ENCODE data around the gene LEPROT.

LEPROT gene

GRCh38 chr1:65479554-65480204, 59.2 kb downstream of the LEPROT start:
- no peaks in the 10 kb centered on the region for H3K9me3 ChIP-seq (ENCODE audit: control insufficient read depth, insufficient read depth, low read depth, low read length)
- POLR2A ChIA-PET: interaction anchor here (0.6 kb wide), 1 partner anchor 58 kb away, joined by 4 read pairs; no protein-coding TSS in a partner anchor
- CTCF ChIA-PET: interaction anchor here (0.5 to 0.9 kb wide), 5 partner anchors 20 to 243 kb away, joined by 3 to 7 read pairs (median 3); no protein-coding TSS in a partner anchor
- H3K36me3 ChIP-seq (ENCODE audit: control insufficient read depth in 2 of 2, insufficient read depth in 1 of 2, low read length in 2 of 2): no peaks in the 10 kb centered on the region
- TF ChIP-seq ZNF624 (tag by site-specific recombination; IDR thresholded peaks at IDR 0.05) (no peak), ZNF366 (tag by site-specific recombination; conservative IDR thresholded peaks at IDR 0.05) (no peak), ZNF423 (tag by site-specific recombination; IDR thresholded peaks at IDR 0.05) (no peak), GFI1B (tag by site-specific recombination; IDR thresholded peaks at IDR 0.05) (no peak), ZNF274 (IDR thresholded peaks at IDR 0.05; ENCODE audit: low read length) (no peak), ZNF274 (tag by site-specific recombination; IDR thresholded peaks at IDR 0.05; ENCODE audit: borderline replicate concordance) (no peak), ZNF510 (tag by site-specific recombination; IDR thresholded peaks at IDR 0.05; ENCODE audit: insufficient replicate concordance) (no peak), ZNF792 (tag by site-specific recombination; IDR thresholded peaks at IDR 0.05) (no peak), ZNF292 (tag by site-specific recombination; IDR thresholded peaks at IDR 0.05; ENCODE audit: borderline replicate concordance, low read depth) (no peak), ZNF747 (tag by site-specific recombination; IDR thresholded peaks at IDR 0.05) (no peak)
- TF ChIP-seq, protein P1, sequence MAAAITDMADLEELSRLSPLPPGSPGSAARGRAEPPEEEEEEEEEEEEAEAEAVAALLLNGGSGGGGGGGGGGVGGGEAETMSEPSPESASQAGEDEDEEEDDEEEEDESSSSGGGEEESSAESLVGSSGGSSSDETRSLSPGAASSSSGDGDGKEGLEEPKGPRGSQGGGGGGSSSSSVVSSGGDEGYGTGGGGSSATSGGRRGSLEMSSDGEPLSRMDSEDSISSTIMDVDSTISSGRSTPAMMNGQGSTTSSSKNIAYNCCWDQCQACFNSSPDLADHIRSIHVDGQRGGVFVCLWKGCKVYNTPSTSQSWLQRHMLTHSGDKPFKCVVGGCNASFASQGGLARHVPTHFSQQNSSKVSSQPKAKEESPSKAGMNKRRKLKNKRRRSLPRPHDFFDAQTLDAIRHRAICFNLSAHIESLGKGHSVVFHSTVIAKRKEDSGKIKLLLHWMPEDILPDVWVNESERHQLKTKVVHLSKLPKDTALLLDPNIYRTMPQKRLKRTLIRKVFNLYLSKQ (tag by site-specific recombination; IDR thresholded peaks at IDR 0.05; ENCODE audit: borderline replicate concordance): no peak
- H3K27ac ChIP-seq (ENCODE audit: extremely low read depth, low read depth, low read length): no peak overlapping the region
- no peak overlapping the region for H3K4me3 ChIP-seq (ENCODE audit: low read depth, low read length)
- no peaks in the 10 kb centered on the region for H3K4me1 ChIP-seq (ENCODE audit: control insufficient read depth, insufficient read depth, low read length)

GRCh38 chr1:65480684-65481405, 60.4 kb downstream of the LEPROT start:
- H3K4me1 ChIP-seq (ENCODE audit: control insufficient read depth, insufficient read depth, low read length): no peaks in the 10 kb centered on the region
- no peaks in the 10 kb centered on the region for H3K36me3 ChIP-seq (ENCODE audit: control insufficient read depth in 2 of 2, insufficient read depth in 1 of 2, low read length in 2 of 2)
- no peak overlapping the region for H3K27ac ChIP-seq (ENCODE audit: extremely low read depth, low read depth, low read length)
- H3K4me3 ChIP-seq (ENCODE audit: low read depth, low read length): no peak overlapping the region
- ChIA-PET POLR2A (no interaction called here), CTCF (interaction anchor here (0.9 kb wide), 1 partner anchor 21 kb away, joined by 7 read pairs; no protein-coding TSS in a partner anchor)
- TF ChIP-seq ZNF423 (tag by site-specific recombination; IDR thresholded peaks at IDR 0.05): no peak
- TF ChIP-seq PRDM4 (tag by site-specific recombination; IDR thresholded peaks at IDR 0.05): no peak
- TF ChIP-seq ZNF670 (tag by site-specific recombination; IDR thresholded peaks at IDR 0.05; ENCODE audit: low read depth): no peak
- no peak for TF ChIP-seq MYNN (tag by site-specific recombination; IDR thresholded peaks at IDR 0.05; ENCODE audit: borderline replicate concordance)
- TF ChIP-seq ZNF501 (tag by site-specific recombination; IDR thresholded peaks at IDR 0.05): no peak
- TF ChIP-seq ZNF426 (tag by site-specific recombination; IDR thresholded peaks at IDR 0.05): no peak
- no peak for TF ChIP-seq SETDB1 (IDR thresholded peaks at IDR 0.05; ENCODE audit: insufficient read length, low read length)
- TF ChIP-seq ZNF202 (tag by site-specific recombination; IDR thresholded peaks at IDR 0.05; ENCODE audit: borderline replicate concordance): no peak
- TF ChIP-seq ZNF785 (tag by site-specific recombination; IDR thresholded peaks at IDR 0.05): no peak
- TF ChIP-seq MEIS1 (CRISPR knock-in tag; IDR thresholded peaks at IDR 0.05; ENCODE audit: borderline replicate concordance): no peak
- TF ChIP-seq ZFP69B (tag by site-specific recombination; IDR thresholded peaks at IDR 0.05): no peak
- TF ChIP-seq, protein P2, sequence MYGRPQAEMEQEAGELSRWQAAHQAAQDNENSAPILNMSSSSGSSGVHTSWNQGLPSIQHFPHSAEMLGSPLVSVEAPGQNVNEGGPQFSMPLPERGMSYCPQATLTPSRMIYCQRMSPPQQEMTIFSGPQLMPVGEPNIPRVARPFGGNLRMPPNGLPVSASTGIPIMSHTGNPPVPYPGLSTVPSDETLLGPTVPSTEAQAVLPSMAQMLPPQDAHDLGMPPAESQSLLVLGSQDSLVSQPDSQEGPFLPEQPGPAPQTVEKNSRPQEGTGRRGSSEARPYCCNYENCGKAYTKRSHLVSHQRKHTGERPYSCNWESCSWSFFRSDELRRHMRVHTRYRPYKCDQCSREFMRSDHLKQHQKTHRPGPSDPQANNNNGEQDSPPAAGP (tag by site-specific recombination; IDR thresholded peaks at IDR 0.05): no peak
- no peak for TF ChIP-seq ZNF555 (tag by site-specific recombination; conservative IDR thresholded peaks at IDR 0.05)
- TF ChIP-seq ZFHX2 (tag by site-specific recombination; conservative IDR thresholded peaks at IDR 0.05): no peak
- TF ChIP-seq ZNF830 (tag by site-specific recombination; IDR thresholded peaks at IDR 0.05; ENCODE audit: low read depth): no peak
- TF ChIP-seq ZIC2 (tag by site-specific recombination; IDR thresholded peaks at IDR 0.05): no peak
- no peak for TF ChIP-seq ZNF561 (tag by site-specific recombination; IDR thresholded peaks at IDR 0.05; ENCODE audit: borderline replicate concordance)
- no peak for TF ChIP-seq ZNF248 (tag by site-specific recombination; IDR thresholded peaks at IDR 0.05)
- TF ChIP-seq ZNF658 (tag by site-specific recombination; IDR thresholded peaks at IDR 0.05): no peak
- no peak for TF ChIP-seq RBAK (tag by site-specific recombination; IDR thresholded peaks at IDR 0.05)
- no peaks in the 10 kb centered on the region for H3K9me3 ChIP-seq (ENCODE audit: control insufficient read depth, insufficient read depth, low read depth, low read length)

All from HEK293 (cell line).